Lung (tissue), 12 donors: ENCODE results near the gene C11orf21. TPM values are rescaled to one million over a fixed set of nuclear protein-coding genes. Genes with fewer than 3 reads are reported as not detected.
"Not testable (repeated sequence)": the region's sequence is repeated elsewhere in the genome, so short reads cannot be mapped to it uniquely, and the experiment has no call there.

Experiments used
- ATAC-seq: fragments of 200-7000 bp; cut with Tn5 transposase; one replicate; pipeline ENCODE4 v1.9.1; 2020; ENCODE audit warnings: moderate number of reproducible peaks; ENCODE audit not compliant: insufficient read depth, low FRiP score
- DNase-seq, 3 donors: peaks; one replicate each; pipeline ENCODE4 v3.0.0-alpha.2; 2013 to 2017
- H3K27ac ChIP-seq, 2 donors: one replicate each; pipeline ENCODE4 v1.5.1; 2013; ENCODE audit warnings: mild to moderate bottlenecking in 2 of 2, moderate library complexity in 2 of 2, control low read depth in 1 of 2, inconsistent platforms in 1 of 2, low read depth in 1 of 2, low read length in 1 of 2
- H3K27me3 ChIP-seq, 3 donors: one replicate each; pipeline ENCODE4 v1.5.1; 2013; ENCODE audit warnings: low read length in 2 of 3; ENCODE audit not compliant: control insufficient read depth in 3 of 3, insufficient read depth in 3 of 3
- H3K36me3 ChIP-seq, 4 donors: one replicate each; pipeline ENCODE4 v1.5.1; 2013; ENCODE audit warnings: low read length in 4 of 4, mild to moderate bottlenecking in 1 of 4, moderate library complexity in 1 of 4; ENCODE audit not compliant: control insufficient read depth in 4 of 4, insufficient read depth in 4 of 4
- H3K4me1 ChIP-seq, 5 donors: one replicate each; pipeline ENCODE4 v1.5.1; 2013; ENCODE audit warnings: low read length in 5 of 5, mild to moderate bottlenecking in 2 of 5, moderate library complexity in 1 of 5; ENCODE audit not compliant: control insufficient read depth in 5 of 5, insufficient read depth in 5 of 5
- H3K4me3 ChIP-seq: one replicate; pipeline ENCODE4 v1.5.1; 2013; ENCODE audit warnings: mild to moderate bottlenecking, control low read depth, moderate library complexity
- H3K9ac ChIP-seq, 2 donors: one replicate each; pipeline ENCODE4 v1.5.1; 2013; ENCODE audit warnings: low read length in 2 of 2, control low read depth in 1 of 2; ENCODE audit not compliant: insufficient read depth in 1 of 2
- H3K9me3 ChIP-seq, 4 donors: one replicate each; pipeline ENCODE4 v1.5.1; 2013; ENCODE audit warnings: low read length in 3 of 4, mild to moderate bottlenecking in 1 of 4, moderate library complexity in 1 of 4; ENCODE audit not compliant: control insufficient read depth in 4 of 4, insufficient read depth in 3 of 4
- CTCF ChIP-seq: IDR thresholded peaks from 2 replicates; pipeline ENCODE4 v1.5.1; 2012; ENCODE audit warnings: mild to moderate bottlenecking; ENCODE audit errors: control extremely low read depth, extremely low read depth
- WGBS, 2 donors: extraction: QIAGEN DNeasy Blood & Tissue Kit; methylation state at CpG; one replicate each; pipeline ENCODE4 v1.1.7; 2013; 5-methylcytosine and 5-hydroxymethylcytosine counted together
- polyA plus RNA-seq, 2 donors: library from polyadenylated mRNA; stranded (reverse); fragments of 200-250 nt; gene quantifications; one replicate each; pipeline ENCODE4 v1.2.1, GENCODE V29; 2013
- total RNA-seq, 2 donors: library from RNA; depleted of rRNA in 1 of 2; stranded (reverse); fragments of >200 nt in 1 of 2; gene quantifications; one replicate each; pipeline ENCODE4 v1.2.1, GENCODE V29; 2014 to 2021
- donor health status: control.
- donor health status: control.
- donor health status: Bipolar disorder and iron deficiency.
- donor health status: healthy.
- donor health status: DM: yes; HTN: yes; CAD: no.

Gene C11orf21
- total and polyA plus RNA-seq, 4 donors: 3.4 to 6.0 (median 4.8) TPM

- H3K36me3 ChIP-seq: no peaks in the 10 kb centered on the region
- H3K4me3 ChIP-seq: no peak overlapping the region
- H3K9me3 ChIP-seq: no peaks in the 10 kb centered on the region
- H3K4me1 ChIP-seq: no peaks in the 10 kb centered on the region
- DNase-seq (no peak), ATAC-seq (no peak)
- no peaks in the 10 kb centered on the region for H3K27me3 ChIP-seq
- H3K9ac ChIP-seq: no peak overlapping the region
- no peak overlapping the region for H3K27ac ChIP-seq
- 70 to 92% methylated on average over 5 of the region's 5 CpGs for WGBS, 2 donors
- TF ChIP-seq CTCF: no peak
These were observed 41.3 kb upstream of the C11orf21 start for GRCh38 chr11:2342981-2343380.

- Histone ChIP-seq H3K4me1 (no peaks in the 10 kb centered on the region), H3K9me3 (no peaks in the 10 kb centered on the region), H3K9ac (no peak overlapping the region), H3K27ac (no peak overlapping the region), H3K27me3 (no peaks in the 10 kb centered on the region), H3K4me3 (no peak overlapping the region), H3K36me3 (no peaks in the 10 kb centered on the region)
- TF ChIP-seq CTCF: no peak
- WGBS, 2 donors: 88 to 91% methylated on average over 3 of the region's 3 CpGs
- ATAC-seq (no peak), DNase-seq (no peak)
These were observed 40.8 kb upstream of the C11orf21 start for GRCh38 chr11:2342557-2342956.

GRCh38 chr11:2338760-2339159, 37.0 kb upstream of the C11orf21 start:
- H3K9me3 ChIP-seq, H3K36me3 ChIP-seq, H3K9ac ChIP-seq, H3K4me1 ChIP-seq, H3K27me3 ChIP-seq, H3K4me3 ChIP-seq, H3K27ac ChIP-seq, DNase-seq, ATAC-seq: not testable (repeated sequence)
- WGBS, 2 donors: 77 to 81% methylated on average over 8 of the region's 8 CpGs

- not testable (repeated sequence) for H3K27me3 ChIP-seq, ATAC-seq, H3K4me3 ChIP-seq, H3K4me1 ChIP-seq, H3K9ac ChIP-seq, H3K9me3 ChIP-seq, H3K27ac ChIP-seq, DNase-seq, H3K36me3 ChIP-seq
- WGBS, 2 donors: 75% methylated on average over 18 of the region's 18 CpGs
These were observed 33.6 kb upstream of the C11orf21 start for GRCh38 chr11:2335286-2335685.

- DNase-seq, H3K4me1 ChIP-seq, H3K4me3 ChIP-seq, H3K36me3 ChIP-seq, ATAC-seq, H3K9me3 ChIP-seq, H3K27ac ChIP-seq, H3K27me3 ChIP-seq, H3K9ac ChIP-seq: not testable (repeated sequence)
- WGBS, 2 donors: 33 to 51% methylated on average over 2 of the region's 4 CpGs
These were observed 31.9 kb upstream of the C11orf21 start for GRCh38 chr11:2333486-2334205.

GRCh38 chr11:2332569-2332968, 30.9 kb upstream of the C11orf21 start:
- ATAC-seq, H3K27me3 ChIP-seq, H3K9ac ChIP-seq, H3K9me3 ChIP-seq, H3K4me1 ChIP-seq, DNase-seq, H3K4me3 ChIP-seq, H3K27ac ChIP-seq, H3K36me3 ChIP-seq: not testable (repeated sequence)
- WGBS, 2 donors: 89 to 100% methylated on average over 1 to 24 of the region's 29 CpGs
